T-helper 2 cell treated with Interferon-gamma antibody and Interleukin-4, amounts not matched to agents 100 ng/mL and 5 ng/mL, for 36 hours (primary cell): Measurements from ENCODE around the gene INSIG2. TPM values are rescaled to one million over a fixed set of nuclear protein-coding genes. Genes with fewer than 3 reads are reported as not detected.

Experiments
- intact Hi-C: fragments of 100-400 bp; cut with micrococcal nuclease; formaldehyde crosslinking; loops from one replicate; pipeline ENCODE4 v1.15.1; 2023
- total RNA-seq: library from RNA; stranded (reverse); gene quantifications from 2 replicates; pipeline ENCODE4 v1.2.3, GENCODE V29; 2022

INSIG2 gene
- total RNA-seq, 1 donor from 2014 or later: 21.7 TPM

DNA sequence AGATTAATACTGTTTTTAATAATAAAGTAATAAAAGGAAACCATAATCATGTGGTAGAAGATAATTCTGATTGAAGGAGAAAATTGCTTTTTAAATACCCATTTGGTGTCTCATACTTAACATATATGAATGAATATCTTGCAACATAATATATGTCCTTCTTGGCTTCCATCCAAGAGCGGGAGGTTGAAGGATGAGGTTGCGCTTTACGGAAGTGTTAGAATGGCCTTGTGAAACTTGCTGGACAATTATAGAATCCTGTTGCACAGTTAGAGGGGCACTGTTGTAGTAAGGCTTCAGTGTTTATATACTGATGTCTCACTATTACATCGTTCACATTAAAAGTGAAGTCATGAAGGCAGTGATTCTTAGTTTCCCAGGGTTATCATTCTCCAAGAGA is 9.4 kb downstream of the INSIG2 start:
- intact Hi-C loops: no loop called here

DNA sequence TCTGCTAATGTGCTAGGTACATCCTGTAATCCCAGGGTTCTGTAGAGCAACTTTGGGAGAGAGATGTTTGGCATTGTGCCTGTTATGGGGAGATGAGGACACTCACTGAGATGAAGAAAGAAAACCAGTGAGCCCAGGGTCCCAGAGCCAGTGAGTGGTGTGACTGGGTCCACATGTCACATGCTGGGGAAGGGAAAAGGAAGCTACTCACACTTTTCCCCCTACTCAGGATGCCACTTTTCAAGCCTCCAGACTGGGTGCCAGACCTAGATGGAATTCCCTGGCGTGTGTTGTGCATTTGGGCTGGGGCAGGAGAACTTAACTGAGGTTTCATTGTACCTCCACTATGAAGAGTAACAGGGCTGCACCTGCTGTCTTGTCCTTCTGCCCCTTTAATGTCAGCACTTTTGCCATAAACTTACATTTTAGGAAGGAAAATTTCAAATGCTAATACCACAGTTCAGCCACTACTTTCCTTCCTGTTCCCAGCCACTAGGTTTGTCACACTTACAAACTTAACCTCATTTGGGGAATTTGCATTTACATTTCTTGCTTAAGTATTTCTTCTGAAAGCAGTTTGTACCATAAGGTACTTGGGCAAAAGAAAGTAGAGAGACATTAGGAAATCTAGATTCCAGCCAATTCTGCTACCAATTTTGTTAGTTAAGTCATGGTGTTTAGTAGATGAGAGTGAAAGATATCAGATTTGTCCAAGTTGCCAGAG is 10.2 kb downstream of the INSIG2 start:
- intact Hi-C loops: no loop called here

DNA sequence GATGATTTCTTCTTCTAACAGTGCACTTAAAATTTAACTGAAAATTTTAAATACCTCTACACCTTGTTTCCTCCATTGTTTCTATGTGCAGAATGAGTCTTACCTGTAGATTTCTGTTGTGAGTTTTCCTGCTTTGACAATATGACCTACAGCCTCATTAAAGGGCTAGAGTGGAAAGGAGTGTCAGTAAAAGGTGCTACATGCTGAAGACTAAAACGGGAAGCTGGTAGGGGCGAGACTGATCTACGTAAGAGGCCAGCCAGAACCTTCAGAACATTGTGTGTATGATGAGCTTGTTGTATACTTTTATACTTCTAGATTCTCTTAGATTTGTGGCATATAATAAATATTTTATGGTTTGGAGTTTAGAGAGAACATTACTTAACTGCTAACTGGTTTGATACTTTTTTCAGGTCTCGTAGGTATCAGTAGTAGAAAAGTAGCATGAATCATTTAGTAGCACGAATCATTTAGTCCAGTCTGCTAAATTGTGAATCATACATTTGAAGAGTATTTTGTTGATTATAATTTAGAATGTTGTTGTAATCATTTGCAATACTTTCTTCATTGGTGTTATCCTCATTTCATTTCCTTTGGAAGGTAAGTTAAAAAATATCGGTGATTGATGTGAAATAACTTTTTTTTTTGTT is 14.3 kb downstream of the INSIG2 start:
- intact Hi-C loops: no loop called here

DNA sequence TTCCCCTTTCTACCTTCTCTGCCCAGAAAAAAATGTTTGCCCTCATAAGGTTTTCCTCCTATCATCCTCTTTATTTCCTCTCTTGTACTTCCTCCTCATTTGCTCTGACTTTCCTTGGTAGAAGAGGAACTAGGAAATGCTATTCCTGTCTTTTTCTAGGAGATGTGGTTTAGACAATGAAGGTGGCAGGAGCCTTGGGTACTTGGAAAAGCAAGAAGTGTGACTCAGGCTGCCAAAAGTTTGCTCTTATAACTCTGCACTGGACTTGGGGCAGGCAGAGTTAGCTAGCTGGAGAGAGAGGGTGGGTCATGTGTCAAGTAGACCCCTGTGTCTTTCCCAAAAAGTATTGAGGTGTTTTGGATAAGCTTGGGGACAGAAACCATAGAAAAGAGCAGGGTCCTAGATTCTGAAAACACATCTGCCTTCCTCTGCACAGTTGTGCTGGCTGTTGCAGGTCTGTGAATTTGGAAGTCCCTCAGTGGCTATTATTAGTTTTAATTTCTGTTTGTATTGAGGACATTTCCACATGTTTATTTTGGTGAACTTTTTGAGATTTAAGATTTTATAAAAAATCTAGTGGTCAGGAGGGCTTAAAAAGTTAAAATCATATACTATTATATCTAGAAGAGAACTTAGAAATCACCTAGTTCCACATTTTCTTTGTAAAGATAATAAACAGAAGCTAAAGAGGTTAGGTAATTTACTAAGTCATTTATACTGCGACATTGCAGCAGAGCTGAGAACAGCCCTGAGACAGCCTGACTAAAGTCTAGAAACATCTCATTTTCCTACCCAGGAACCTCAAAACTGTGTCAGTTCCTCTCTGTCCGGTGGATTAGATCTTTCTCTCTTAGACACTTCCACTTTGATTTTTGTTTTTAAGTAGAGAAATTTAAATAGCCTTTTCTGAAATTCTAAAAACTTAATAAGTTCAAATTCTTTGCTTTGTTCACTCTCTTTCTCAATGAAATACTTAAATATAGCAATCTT is 16.0 kb downstream of the INSIG2 start:
- intact Hi-C loops: no loop called here

DNA sequence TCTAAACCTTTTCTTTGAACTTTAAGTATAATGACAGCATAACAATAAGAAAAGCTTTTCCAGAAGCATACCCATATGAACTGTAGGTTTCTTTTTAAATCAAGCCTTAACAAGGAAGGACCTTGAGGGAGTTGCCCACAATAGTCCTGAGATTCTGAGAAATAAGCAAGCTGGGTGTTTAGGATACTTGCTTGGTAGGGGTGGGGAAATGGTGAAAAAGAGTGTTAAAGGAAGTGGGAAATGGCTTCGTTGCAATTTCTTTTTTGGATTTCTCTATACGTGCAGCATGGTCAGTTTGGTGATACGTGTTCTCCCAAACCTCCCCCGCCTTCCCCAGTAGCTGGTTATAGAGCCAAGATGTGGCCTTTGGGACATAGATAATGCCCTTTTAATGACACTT is 17.2 kb downstream of the INSIG2 start:
- intact Hi-C loops: no loop called here

DNA sequence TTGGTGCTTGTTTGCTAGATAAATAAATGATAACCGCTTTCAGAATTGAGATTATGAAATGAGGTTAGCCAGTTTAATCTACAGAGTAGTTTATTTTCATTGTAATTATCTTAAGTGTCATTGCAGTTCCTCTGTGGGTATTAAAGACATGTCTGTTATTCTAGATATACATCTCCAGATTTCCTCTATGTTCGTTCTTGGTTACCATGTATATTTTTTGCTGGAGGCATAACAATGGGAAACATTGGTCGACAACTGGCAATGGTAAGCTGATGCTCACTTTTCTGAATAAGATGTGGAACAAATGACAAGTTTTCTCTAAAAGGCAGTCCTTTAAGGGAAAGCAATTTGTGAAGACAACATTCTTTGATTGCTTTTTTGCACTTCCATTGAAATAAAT is 18.7 kb downstream of the INSIG2 start:
- intact Hi-C loops: no loop called here

DNA sequence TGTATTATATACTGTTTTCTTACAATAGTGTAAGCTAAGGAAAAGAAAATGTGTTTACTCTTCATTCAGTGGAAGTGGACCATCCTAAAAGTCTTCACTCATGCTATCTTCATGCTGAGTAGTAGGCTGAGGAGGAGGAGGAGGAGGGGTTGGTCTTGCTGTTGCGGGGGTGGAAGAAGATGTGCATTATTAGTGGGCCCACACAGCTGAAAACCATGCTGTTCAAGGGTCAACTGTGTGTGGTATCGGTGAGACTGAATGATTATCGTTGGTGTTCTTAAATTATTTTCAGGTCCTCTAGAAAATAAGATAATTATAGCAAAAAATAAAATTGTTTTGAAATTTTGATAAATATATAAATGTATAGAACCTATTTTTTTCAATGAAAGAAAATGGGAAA is 22.0 kb downstream of the INSIG2 start:
- intact Hi-C loops: no loop called here

DNA sequence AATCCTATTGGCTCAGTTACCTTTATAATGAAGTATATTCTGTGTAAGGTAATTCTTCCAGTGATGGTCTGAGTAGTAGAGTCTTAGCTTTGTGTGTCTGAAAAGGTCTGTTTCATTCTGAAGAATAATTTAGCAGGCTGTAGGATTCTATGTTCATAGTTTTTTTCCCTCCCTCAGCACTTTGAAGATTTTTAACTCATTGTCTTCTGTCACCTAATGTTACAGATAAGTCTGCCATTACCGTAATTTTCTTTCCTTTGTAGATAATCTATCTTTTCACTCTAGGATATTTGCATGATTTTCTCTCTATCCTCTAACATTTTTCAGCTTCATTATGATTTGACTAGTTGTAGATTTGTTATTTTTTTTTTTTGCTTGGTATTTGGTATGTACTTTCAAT is 22.7 kb downstream of the INSIG2 start:
- intact Hi-C loops: no loop called here

DNA sequence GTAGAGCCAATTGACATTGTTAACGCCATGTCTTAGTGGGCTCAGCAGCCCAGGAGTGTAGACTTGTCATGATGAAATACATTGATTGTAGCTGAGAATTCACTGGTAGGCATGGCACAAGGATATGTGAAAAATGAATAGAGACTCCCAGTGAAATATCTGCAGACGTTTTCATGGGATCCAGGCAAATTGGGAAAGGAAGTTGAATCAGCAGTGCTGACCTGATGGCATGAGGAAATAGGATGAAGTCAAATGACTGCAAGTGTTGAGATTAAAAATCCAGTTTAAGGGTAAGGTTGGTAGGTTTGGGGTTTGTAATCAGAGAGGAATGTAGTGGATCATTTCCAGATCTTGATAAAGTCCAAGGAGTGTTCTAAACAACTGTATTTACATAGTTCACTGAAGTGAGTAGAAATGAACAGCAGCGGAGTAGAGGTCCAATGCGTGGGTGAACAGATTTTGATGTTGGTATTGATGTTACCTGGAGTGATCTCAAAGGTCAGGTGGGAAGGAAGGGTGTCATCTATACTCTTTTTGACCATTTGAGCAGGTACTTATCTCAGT is 24.6 kb downstream of the INSIG2 start:
- intact Hi-C loops: no loop called here

DNA sequence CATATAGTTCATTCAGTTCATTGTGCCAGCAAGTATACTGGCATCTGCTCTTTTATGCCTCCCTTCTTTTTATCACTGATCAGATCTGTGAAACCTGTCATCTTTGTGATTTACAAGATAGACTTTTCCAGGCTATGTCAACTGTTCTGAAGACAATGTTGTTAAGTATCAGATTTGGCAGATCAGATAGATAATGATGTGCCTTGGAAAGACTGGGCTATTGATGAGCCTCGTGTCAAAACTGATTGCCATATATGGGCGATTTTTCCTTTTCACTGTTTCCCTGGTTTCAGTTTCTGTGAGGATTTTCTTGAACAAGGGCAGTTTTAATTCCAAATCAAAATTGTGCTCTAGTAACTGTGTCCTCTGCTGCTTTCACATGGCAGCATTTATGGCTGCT is 26.6 kb downstream of the INSIG2 start:
- intact Hi-C loops: no loop called here

DNA sequence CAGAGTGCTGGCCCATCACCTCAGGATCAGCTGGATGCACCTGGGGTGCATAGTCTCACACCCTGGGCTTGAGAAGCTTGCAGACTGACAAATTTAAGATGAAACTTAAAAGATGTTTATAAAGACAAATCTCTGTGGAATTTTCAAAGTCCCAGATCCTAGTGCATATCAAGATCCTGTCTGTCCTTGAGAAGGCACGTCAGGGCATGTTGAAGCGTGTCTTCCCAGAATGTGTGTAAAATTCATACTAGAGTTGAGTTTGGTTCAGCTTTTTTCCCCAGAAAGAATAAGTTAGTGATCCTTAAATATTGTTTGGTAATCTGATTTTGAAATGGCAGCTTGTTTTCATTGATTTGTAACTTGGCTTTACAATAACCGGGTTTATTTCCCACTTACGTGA is 27.5 kb downstream of the INSIG2 start:
- intact Hi-C loops: no loop called here

DNA sequence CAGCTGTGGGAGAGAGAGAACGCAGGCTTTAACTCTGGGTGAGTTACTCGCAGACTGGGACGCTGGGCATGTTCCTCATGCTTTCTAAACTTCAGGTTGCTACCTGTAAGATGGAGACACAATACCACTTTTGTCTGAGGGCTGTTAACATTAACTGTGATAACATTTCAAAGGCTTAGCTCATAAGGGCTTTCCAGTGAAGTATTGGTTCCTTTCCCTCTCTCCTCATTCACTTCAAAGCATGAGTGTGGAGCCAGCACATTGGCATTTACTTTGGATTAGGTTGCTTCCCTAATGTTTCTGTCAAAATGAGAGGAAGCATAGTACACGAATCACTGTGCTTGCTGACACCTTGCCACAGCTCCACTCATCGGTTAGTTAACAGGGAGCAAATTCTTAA is 30.2 kb downstream of the INSIG2 start:
- intact Hi-C loops: no loop called here

DNA sequence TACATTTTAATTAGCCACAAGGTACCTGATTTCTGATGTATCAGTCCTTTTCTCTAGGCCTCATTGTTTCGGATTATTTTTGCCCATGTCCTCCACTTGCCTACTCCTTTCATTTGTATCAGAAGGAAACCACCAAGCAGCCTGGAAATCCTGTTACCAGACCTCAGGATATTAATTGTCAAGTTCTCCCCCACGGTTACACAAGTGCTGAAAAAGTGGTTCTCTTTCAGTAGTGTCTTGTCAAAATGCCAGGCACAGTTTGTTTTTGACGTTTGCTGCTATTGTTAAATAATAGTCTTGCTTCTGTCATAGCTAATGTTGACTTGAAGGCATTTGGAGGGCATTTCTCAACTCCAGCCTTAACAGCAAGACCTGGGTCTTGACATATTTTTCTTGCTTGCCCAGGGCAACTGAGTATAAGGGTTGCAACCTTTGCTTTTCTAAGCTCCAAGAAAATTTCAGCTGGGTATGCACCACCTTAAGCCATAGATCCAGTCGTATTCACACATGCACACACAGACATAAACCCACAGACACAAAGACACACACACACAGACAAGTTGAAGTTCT is 31.0 kb downstream of the INSIG2 start:
- intact Hi-C loops: no loop called here

DNA sequence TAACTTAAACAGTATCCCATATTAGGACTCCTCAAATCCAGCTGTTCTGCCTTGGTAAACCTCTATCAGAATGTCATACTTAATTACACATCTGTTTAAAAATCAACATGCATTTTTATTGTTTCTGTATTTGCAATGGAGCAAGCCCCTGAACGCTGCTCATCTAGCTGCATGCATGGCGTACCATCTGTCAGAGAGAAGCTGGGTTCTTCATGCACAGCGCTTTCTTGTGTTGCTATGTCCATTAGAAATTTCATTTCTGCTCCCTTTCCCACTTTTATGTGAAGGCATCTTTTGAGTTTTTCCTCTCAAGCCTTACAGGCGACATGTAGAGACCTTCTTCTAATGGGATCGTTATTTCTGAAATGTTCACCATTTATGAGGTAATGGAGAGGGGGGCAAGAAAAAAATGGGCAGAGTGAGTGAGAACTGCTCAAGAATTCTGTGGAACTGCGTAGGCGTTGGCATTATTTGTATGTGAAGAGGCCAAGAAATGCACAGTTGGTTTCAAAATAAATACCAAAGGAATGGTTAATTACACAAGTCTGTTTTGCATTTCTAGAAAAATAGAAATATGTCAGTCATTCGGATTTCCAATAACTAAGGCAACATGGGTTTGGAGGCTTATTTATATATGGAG is 31.6 kb downstream of the INSIG2 start:
- intact Hi-C loops: no loop called here

DNA sequence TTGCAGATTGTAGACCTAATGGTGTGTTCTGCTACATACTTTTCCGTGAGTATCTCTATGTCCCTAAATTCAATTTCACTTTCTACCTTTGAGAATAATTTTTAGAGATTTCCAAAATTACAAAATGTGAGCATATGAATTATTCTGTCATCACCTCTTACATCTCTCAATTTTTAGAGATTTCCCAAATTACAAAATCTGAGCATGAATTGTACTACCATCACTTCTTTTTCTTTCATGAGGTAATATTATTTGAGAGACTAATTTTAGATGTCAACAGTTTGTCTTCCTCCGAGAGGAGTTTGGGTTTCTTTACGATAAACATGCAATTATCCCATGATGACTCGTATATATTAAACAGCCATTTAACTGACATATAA is 32.1 kb downstream of the INSIG2 start:
- intact Hi-C loops: no loop called here

DNA sequence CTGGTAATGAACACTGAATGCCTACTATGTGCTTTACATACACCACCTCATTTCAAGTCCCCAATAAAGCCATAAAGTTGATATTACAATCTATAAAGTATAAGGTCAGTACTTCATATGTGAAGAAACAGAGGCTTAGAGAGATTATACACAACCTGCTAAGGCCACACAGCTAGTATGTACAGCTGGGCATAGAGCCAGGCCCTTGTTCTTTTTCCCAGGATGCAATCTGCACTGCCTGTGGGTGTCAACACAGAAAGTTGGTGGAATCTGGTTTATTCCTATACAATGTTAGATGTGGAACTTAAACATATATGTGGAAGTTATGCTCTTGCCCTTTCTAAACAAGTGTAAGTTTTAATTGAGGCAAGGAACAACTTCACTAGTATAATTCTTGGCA is 32.8 kb downstream of the INSIG2 start:
- intact Hi-C loops: no loop called here

DNA sequence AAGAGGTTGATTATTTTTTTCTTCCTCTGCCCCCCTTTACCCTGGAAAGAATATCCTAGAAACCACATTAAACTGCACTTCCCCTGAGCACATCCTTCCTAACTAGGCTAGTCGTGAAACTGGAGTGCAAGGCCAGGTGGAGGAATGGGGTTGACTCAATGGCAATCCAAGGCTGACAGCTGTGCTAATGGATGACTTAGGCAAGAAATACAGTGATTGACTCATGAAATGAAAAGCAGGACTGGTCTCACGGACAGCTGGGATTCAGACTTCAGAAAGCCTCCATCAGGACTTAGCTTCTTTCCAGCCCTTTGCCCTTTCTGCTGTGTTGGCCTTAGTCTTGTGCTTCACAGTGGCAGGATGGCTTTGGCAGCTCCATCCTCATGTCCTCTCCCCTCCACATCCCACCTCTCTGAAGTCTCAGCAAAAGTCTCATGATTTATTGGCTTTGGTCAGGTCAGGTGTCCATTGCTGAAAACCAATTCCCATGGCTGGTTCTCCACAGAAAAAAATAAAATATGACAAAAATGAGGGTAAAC is 33.8 kb downstream of the INSIG2 start:
- intact Hi-C loops: no loop called here

DNA sequence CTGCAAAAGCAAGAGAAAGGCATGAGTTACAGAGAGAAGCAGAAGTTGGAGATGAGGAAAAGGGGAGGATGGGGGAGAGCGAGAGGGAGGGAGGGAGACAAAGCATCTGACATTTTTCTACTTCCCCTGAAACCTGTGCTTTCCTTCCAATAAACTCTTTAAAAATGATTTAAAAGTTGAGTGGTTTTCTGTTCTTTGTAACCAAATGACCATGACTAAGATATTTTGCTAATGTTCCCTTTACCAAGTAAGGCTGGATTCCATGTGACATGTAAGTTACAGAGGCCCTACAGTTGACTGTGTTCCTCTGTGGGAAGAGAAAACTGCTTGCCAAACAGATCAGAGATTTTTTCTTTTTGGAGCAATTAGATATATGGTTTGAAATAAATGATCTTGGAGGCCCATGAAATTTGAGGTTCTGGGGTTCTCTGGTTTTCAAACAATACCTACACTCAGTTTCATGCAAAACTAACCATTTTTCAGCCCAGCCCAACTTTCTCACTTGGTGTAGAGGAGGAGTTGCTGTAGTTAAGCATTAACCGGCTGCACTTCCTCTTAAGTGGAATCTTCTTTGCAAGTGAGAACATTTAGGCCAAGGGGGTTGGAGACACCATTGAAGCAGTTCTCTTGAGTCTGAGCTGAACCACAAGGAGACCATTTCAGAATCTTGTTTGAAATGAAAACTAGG is 34.5 kb downstream of the INSIG2 start:
- intact Hi-C loops: no loop called here

DNA sequence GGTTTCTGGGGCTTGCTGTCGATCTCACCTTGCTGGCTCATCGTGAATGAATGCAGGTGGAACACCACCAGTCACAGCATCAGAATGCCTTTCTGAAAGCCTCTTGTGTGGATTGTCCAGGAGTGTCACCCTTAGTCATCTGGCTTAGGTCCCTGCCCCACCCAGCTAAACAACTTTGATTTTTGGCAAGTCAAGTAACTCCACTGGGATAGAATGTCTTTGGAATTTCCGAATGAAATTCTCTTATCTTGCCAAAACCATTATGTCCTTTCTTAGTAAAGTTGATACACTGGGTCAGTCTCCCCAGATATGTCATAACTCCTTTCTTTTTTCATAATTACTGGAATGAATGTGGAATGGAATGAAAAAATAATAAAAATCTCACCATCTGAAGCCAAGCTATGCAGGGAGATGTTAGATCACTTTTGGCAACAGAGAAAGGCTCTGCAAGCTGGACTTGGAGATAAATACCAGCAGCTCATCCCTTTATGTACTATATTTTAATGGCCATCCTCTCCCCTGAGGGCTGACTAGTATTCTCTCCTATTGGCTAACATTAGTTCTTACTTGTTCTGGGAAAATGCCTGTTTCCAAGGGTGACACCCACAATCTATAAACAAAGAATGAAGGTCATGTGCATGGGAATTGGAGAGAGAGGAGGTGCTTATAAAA is 35.4 kb downstream of the INSIG2 start:
- intact Hi-C loops: no loop called here
